ENCODE measurements around the gene SLMAP. TPM values are rescaled to one million over a fixed set of nuclear protein-coding genes. Genes with fewer than 3 reads are reported as not detected.

The SLMAP gene
- total RNA-seq, 2 donors from 2014 or later: 57.3 to 103 TPM

DNA sequence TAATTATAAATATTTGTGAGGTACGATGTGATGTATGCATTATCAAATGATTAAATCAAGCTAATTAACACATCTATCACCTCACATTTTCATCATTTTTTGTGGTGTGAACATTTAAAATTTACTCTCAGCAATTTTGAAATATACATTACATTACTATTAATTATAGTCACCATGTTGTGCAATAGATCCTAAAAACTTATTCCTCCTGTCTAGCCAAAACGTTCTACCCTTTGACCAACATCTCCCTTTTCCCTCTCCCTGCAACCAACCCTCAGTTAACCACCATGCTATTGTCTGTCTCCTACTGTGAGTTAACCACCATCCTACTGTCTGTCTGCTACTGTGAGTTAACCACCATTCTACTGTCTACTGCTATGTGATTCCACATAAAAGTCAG, 20.7 kb upstream of the SLMAP start:
- Mint-ChIP-seq H3K27ac (no peak overlapping the region), H3K4me3 (no peak overlapping the region), H3K9me3 (no peaks in the 10 kb centered on the region), H3K27me3 (peaks cover 0 to 6% of the 10 kb centered on the region in 2 donors), H3K4me1 (ENCODE audit: low read depth in 2 of 2) (no peaks in the 10 kb centered on the region), H3K36me3 (no peaks in the 10 kb centered on the region)
- DNase-seq (ENCODE audit: low spot score) (no peak), ATAC-seq (no peak)

DNA sequence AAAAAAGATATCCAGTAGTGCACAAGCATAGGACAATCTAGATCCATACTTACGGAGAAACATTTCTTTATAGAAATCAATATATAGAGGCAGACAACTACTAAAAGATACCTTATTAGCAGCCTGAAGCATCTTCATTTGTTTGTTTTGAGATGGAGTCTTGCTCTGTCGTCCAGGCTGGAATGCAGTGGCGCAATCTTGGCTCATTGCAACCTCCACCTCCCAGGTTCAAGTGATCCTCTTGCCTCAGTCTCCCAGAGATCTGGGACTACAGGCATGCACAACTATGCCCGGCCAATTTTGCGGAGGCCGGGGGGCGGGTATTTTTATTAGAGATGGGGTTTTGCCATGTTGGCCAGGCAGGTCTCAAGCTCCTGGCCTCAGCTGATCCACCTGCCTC, 18.3 kb upstream of the SLMAP start:
- Mint-ChIP-seq H3K36me3 (no peaks in the 10 kb centered on the region), H3K9me3 (no peaks in the 10 kb centered on the region)
- no peak for ATAC-seq

DNA sequence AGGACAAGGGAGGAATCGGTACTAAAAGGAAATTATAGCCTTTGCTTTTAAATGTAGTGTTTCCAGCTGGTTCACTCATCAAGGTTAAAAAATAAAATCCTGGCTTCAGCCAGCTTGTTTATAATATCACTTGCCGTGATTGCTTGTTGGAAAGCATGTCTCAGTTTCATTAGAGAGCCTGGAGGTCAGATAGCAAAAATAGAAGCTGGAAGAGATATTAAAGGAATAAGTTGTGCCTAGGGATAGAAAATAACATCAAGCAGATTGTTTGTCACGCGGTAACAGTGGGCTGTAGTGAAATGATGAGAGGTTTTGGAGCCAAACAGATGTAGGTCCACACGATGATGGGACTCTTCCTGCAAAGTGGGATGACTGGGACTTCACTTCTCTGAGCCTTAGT, 17.7 kb upstream of the SLMAP start:
- H3K27ac Mint-ChIP-seq: no peak overlapping the region
- H3K9me3 Mint-ChIP-seq: no peaks in the 10 kb centered on the region
- H3K27me3 Mint-ChIP-seq: no peaks in the 10 kb centered on the region
- no peak overlapping the region for H3K4me3 Mint-ChIP-seq
- no peaks in the 10 kb centered on the region for H3K36me3 Mint-ChIP-seq
- DNase-seq (ENCODE audit: low spot score): no peak
- no peak for ATAC-seq
- no peaks in the 10 kb centered on the region for H3K4me1 Mint-ChIP-seq (ENCODE audit: low read depth in 2 of 2)

More for the DNA sequence above, 18.3 kb upstream of the SLMAP start:
- DNase-seq (ENCODE audit: low spot score): no peak
- Mint-ChIP-seq H3K27me3 (no peaks in the 10 kb centered on the region), H3K4me1 (ENCODE audit: low read depth in 2 of 2) (no peaks in the 10 kb centered on the region), H3K27ac (no peak overlapping the region), H3K4me3 (no peak overlapping the region)

DNA sequence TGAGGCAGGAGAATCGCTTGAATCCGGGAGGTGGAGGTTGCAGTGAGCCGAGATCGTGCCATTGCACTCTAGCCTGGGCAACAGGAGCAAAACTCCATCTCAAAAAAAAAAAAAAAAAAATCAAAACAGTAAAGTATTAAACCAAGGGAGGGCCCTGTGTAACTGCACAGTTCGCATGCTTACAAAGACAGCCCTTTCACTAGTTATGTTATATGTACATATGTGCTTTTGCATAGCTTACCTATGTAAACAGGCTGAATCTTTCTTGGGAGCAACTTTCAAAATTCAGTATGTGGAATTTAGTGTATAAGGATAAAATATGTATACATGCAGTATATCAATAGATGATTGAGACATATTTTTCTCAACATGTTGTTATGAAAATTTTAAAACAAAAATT, 16.1 kb upstream of the SLMAP start:
- H3K4me1 Mint-ChIP-seq (ENCODE audit: low read depth in 2 of 2): no peaks in the 10 kb centered on the region
- no peaks in the 10 kb centered on the region for H3K36me3 Mint-ChIP-seq
- DNase-seq (ENCODE audit: low spot score): no peak
- H3K9me3 Mint-ChIP-seq: no peaks in the 10 kb centered on the region
- H3K27me3 Mint-ChIP-seq: no peaks in the 10 kb centered on the region
- H3K27ac Mint-ChIP-seq: no peak overlapping the region
- ATAC-seq: no peak
- no peak overlapping the region for H3K4me3 Mint-ChIP-seq

DNA sequence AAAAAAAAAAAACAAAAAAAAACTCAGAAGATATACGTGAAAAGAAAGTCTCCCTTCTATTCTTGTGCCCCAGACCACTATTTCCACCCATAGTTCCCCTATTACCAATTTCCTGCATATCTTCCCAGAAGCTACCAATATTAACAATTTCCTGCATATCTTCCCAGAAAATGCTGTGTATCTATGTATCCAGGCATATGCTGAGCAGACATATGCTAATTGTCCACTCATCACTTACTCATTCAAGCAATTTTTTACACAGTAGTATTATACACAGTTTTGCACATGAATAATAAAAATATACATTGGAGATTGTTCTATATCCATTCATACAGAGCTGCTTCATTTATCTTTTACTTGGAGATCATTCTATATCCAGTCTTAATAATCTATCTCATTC, 12.6 kb upstream of the SLMAP start:
- H3K4me3 Mint-ChIP-seq: no peak overlapping the region
- H3K27ac Mint-ChIP-seq: no peak overlapping the region
- ATAC-seq (no peak), DNase-seq (ENCODE audit: low spot score) (no peak)
- H3K36me3 Mint-ChIP-seq: no peaks in the 10 kb centered on the region
- H3K27me3 Mint-ChIP-seq: no peaks in the 10 kb centered on the region
- H3K9me3 Mint-ChIP-seq: no peaks in the 10 kb centered on the region
- H3K4me1 Mint-ChIP-seq (ENCODE audit: low read depth in 2 of 2): no peaks in the 10 kb centered on the region

DNA sequence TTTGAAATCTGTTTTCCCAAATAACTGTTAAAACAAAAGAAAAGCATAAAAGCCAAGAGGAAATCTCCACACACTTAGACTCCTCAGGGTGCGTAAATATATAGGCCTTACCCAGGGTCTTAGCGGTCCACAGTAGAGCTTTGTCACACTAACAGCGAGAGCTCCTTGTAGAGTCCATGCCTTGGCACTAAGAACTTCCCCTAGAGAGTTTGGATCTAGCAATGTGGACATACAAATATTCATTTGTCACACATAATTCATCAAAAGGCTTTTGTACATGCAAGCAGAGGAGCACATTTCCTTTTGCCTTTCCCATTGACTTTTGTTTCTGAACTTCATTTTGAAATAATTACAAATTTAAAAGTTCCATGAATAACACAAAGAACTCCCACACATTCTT, 11.0 kb upstream of the SLMAP start:
- Mint-ChIP-seq H3K27ac (no peak overlapping the region), H3K27me3 (no peaks in the 10 kb centered on the region), H3K36me3 (no peaks in the 10 kb centered on the region), H3K9me3 (no peaks in the 10 kb centered on the region), H3K4me3 (no peak overlapping the region), H3K4me1 (ENCODE audit: low read depth in 2 of 2) (no peaks in the 10 kb centered on the region)
- ATAC-seq: no peak
- no peak for DNase-seq (ENCODE audit: low spot score)

DNA sequence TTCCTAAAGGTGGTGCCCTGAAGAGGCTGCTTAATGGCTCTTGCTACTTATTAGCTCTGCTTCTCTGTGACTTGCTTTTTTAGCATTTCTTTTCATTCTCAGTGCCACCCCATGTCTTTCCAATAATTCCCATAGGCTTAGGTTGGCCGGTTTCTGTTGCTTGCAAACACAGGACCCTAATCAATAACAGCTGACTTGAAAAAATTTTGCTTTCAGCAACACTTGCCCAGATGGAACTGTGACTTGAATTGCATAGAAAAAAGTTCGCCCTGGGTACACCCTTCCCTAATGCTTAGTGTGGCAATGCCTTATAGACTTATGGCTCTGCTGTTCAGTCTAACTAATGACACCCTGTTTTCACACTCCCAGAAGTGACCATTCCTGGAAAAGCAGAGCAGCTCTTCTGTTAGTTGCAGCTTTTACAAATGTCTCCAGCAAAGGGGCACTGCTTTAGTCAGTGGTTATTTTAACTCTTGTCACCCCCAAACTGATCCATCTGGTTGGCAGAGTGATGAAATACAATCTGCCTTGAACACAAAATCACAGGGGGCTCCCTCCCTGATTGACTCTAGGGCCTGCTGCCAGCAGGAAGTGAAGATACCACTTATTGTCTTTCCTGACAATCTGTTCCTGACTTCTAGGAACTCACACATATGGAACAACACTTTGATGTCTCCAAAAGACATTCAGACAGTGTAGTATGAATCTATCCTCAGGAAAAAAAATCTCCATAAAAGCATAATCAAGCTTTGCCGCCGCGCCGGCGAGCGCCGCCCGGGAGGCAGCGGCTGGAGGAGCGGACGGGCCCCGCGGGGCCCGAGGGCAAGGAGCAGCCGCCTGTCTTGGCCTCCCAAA, 9.7 kb upstream of the SLMAP start:
- Mint-ChIP-seq H3K27ac (no peak overlapping the region), H3K4me3 (no peak overlapping the region), H3K9me3 (no peaks in the 10 kb centered on the region), H3K4me1 (ENCODE audit: low read depth in 2 of 2) (no peaks in the 10 kb centered on the region), H3K36me3 (no peaks in the 10 kb centered on the region), H3K27me3 (no peaks in the 10 kb centered on the region)
- no peak for ATAC-seq
- DNase-seq (ENCODE audit: low spot score): no peak

DNA sequence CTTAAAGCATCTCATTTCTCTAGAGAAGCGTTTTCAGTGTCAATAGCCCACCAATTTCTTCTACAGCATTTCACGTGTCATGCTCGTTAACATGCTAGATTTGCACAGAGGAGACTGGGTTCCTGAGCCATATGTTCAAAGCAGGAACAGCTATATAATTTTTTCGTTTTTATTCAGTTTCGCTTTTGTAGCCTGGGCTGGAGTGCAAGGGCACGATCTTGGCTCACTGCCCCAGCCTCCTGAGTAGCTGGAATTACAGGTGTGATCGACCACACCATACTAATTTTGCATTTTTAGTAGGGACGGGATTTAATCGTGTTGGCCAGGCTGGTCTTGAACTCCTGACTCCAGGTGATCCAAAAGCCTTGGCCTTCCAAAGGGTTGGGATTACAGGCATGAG, 6.6 kb upstream of the SLMAP start:
- no peak overlapping the region for H3K27ac Mint-ChIP-seq
- no peak overlapping the region for H3K4me3 Mint-ChIP-seq
- peaks cover 1 to 2% of the 10 kb centered on the region in 2 donors for H3K4me1 Mint-ChIP-seq (ENCODE audit: low read depth in 2 of 2)
- H3K9me3 Mint-ChIP-seq: no peaks in the 10 kb centered on the region
- peaks cover 0 to under 1% of the 10 kb centered on the region in 2 donors for H3K27me3 Mint-ChIP-seq
- no peak for DNase-seq (ENCODE audit: low spot score)
- ATAC-seq: no peak
- H3K36me3 Mint-ChIP-seq: no peaks in the 10 kb centered on the region

DNA sequence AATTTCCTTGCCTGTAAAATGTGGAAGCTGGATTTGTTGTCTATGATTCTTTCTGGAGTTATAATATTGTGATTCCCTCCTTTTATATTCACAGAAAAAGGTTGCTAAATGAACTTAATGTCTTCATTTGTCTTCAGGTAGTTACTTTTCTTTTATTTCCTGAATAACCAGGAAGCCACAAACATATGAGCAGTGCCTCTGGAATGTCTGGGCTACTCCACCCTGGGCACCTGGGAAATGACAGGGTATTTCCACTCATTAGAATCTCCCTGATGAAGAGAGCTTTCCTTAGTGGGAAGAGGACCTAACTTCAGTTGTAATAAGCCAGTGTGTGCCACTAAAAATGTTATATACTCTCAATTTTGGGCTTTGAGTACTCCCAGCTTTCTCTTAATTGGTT, 3.8 kb upstream of the SLMAP start:
- H3K36me3 Mint-ChIP-seq: no peaks in the 10 kb centered on the region
- DNase-seq (ENCODE audit: low spot score) (no peak), ATAC-seq (no peak)
- no peak overlapping the region for H3K27ac Mint-ChIP-seq
- H3K4me1 Mint-ChIP-seq (ENCODE audit: low read depth in 2 of 2): peaks cover 10 to 15% of the 10 kb centered on the region in 2 donors
- peaks cover 0 to 2% of the 10 kb centered on the region in 2 donors for H3K27me3 Mint-ChIP-seq
- no peak overlapping the region for H3K4me3 Mint-ChIP-seq
- H3K9me3 Mint-ChIP-seq: no peaks in the 10 kb centered on the region

DNA sequence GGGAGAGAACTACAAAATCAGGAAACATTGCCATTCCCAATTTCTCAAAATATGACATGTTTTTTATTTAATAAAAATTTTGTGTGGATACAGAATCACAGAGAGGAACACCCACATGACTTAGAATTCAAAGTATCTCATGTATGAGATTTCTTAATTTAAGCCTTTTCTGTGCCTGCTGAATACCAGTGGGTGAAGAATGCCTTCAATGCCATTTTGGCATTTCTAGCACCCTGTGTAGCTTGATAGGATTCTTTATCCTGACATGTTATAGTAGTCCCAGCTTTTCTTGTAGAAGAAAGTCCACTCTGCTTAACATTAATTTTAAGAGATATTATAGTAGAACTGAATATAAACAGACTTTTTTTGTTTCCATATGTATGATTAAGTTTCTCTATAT, 3.1 kb upstream of the SLMAP start:
- Mint-ChIP-seq H3K27ac (no peak overlapping the region), H3K4me1 (ENCODE audit: low read depth in 2 of 2) (peaks cover 18 to 21% of the 10 kb centered on the region in 2 donors), H3K36me3 (peaks cover 5% of the 10 kb centered on the region), H3K9me3 (no peaks in the 10 kb centered on the region), H3K4me3 (no peak overlapping the region), H3K27me3 (peaks cover 0 to 2% of the 10 kb centered on the region in 2 donors)
- DNase-seq (ENCODE audit: low spot score) (no peak), ATAC-seq (no peak)

DNA sequence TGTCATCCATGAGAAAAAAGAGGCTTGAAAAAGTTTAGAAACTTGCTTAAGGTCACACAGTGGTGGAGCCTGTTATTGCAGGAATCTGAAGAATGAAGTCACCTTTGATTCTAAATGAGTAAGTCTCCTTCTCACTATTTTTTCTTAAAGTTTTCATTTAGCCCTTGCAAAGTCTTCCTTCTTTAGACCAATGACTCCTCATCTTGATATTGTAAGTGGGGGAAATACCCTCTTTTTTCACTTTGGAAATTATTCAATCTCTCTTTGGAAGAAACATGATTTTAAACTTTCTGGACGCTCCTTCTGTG, 787 bp upstream of the SLMAP start:
- H3K4me1 Mint-ChIP-seq (ENCODE audit: low read depth in 2 of 2): peaks cover 20 to 25% of the 10 kb centered on the region in 2 donors
- H3K27ac Mint-ChIP-seq: peak overlapping the region; percentile 97 to 98
- H3K9me3 Mint-ChIP-seq: no peaks in the 10 kb centered on the region
- ATAC-seq (peak in 1 of 2 donors; percentile 14), DNase-seq (ENCODE audit: low spot score) (no peak)
- peak overlapping the region; percentile 90 for H3K4me3 Mint-ChIP-seq
- peaks cover 0 to 2% of the 10 kb centered on the region in 2 donors for H3K27me3 Mint-ChIP-seq
- peaks cover 6% of the 10 kb centered on the region for H3K36me3 Mint-ChIP-seq

DNA sequence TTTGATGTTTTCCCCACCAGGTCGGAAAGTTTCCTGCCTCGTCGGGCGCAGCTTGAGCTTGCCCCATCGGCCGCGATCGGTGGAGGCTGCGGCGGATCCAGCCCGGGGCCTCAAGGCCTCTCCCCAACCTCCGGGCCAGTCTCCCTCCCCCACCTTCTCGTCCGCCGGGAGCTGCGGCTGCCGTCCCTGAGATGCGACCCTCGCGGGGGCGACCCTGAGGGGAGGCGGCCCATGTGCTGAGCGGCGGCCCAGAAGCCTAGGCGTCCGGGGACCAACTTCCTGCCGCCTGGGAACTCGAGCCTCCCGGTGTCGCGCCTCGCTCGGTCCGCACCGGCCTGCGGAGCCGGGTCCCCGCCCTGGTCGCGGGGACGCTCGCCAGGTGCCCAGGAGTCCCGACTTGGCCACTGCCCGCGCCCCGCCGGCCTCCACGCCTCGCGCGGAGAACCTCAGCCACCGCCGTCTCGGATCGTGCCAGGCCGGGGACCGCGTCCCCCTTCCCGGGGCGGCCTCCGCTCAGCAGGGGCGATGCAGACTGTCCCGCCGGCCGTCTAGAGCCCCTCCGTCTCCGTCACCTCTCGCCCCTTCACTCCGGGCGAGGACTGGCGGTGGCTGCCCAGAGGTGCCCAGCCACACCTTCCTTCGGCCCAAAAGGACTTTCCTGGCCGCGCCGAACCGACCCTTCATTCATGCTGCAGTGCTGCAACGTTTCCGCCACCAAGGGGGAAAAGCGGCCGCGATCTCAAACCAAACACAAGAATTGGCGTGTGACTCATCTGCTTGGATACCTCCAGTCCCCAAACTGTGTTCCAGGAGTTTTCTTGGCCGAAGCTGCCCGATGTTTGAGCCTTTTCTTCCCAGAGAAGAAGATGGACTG, 656 bp downstream of the SLMAP start:
- Mint-ChIP-seq H3K4me1 (ENCODE audit: low read depth in 2 of 2) (peaks cover 20 to 25% of the 10 kb centered on the region in 2 donors), H3K9me3 (no peaks in the 10 kb centered on the region), H3K36me3 (peaks cover 6% of the 10 kb centered on the region), H3K27ac (peak overlapping the region; percentile 97 to 98), H3K27me3 (peaks cover 0 to 2% of the 10 kb centered on the region in 2 donors), H3K4me3 (peak overlapping the region; percentile 90)
- DNase-seq (ENCODE audit: low spot score) (peak; percentile 59), ATAC-seq (peak; percentile 66 to 67)

DNA sequence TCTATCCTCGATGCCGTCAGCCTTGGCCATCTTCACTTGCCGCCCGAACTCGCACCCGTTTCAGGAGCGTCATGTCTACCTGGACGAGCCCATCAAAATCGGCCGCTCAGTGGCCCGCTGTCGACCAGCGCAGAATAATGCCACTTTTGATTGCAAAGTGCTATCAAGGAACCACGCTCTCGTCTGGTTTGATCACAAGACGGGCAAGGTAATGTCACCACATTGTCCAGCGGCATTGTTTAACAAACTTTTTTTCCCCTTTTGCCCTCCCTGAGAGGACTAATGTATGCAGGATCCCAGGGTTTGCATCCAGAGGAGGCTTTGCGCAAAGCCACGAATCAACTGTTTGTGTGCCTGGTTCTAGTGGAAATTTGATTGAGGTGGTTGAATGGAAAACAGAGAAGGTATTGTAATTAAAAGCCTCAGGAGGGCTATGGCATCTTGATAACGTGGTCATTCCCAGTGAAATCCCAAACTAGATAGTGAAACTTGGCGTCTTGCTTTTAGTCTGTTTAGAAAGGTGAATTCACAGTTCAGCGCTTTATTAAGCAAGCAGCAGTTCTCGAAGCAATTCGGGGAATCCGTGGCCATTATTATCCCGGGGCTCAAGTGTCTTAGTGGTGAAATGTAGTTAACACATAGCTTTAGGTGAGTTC, 1.7 kb downstream of the SLMAP start:
- H3K4me1 Mint-ChIP-seq (ENCODE audit: low read depth in 2 of 2): peaks cover 20 to 30% of the 10 kb centered on the region in 2 donors
- no peak for ATAC-seq
- H3K36me3 Mint-ChIP-seq: peaks cover 6% of the 10 kb centered on the region
- peak overlapping the region; percentile 74 to 81 for H3K27ac Mint-ChIP-seq
- no peak for DNase-seq (ENCODE audit: low spot score)
- H3K4me3 Mint-ChIP-seq: peak overlapping the region; percentile 90
- H3K9me3 Mint-ChIP-seq: no peaks in the 10 kb centered on the region
- peaks cover 0 to 2% of the 10 kb centered on the region in 2 donors for H3K27me3 Mint-ChIP-seq

DNA sequence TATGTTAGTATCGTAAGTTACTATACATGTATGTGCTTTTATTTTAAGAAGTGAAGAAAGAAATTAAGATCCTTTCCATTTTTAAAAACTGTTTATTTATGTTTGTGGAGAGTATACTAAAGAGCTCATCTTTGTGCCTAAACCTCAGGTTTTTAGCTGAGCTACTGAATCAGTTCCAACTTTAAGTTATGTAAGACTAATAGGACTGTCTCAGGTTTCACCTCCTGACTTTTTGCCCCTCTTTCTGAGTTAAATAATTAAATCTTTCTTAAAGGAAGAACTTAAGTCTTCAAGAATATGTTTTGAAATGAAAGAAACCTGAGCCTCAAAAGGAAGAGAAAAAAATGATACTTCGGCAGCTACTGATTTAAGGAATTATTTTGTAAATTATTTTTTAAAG, 2.6 kb downstream of the SLMAP start:
- Mint-ChIP-seq H3K27me3 (peaks cover 0 to 2% of the 10 kb centered on the region in 2 donors), H3K4me1 (ENCODE audit: low read depth in 2 of 2) (peaks cover 27 to 35% of the 10 kb centered on the region in 2 donors), H3K36me3 (peaks cover 6% of the 10 kb centered on the region), H3K27ac (no peak overlapping the region), H3K4me3 (peak overlapping the region; percentile 90), H3K9me3 (no peaks in the 10 kb centered on the region)
- DNase-seq (ENCODE audit: low spot score): no peak
- no peak for ATAC-seq

All from natural killer cell treated with Interleukin-12 subunit alpha and Interleukin-12 subunit beta and Interleukin-15 and Interleukin-18, amount 100 ng/mL, for 72 hours (primary cell).